ENCODE measurements around the gene NPEPL1. TPM values are rescaled to one million over a fixed set of nuclear protein-coding genes. Genes with fewer than 3 reads are reported as not detected.

NPEPL1 gene
- total and polyA plus RNA-seq, 8 donors: 25.1 to 44.4 (median 33.3) TPM

DNA sequence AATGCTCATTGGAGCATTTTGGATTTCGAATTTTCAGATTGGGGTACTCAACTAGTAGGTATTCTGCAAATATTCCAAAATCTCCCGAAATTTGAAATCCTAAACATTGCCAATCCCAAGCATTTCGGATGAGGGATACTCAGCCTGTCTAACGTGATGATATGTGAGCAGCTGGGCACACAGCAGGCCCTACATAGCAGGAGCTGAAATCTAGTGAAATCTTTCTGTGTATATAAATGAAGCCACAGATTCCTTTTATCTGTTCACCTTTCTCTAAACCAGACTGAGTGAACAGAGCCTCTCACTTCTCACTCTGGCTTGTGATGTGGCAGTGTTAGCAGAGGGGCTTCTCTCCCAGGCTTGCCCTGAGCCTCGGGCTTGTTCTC, 23.7 kb upstream of the NPEPL1 start:
- Histone ChIP-seq H3K4me3 (no peak overlapping the region), H3K27ac (peak overlapping the region; percentile 45 to 49), H3K9me3 (no peaks in the 10 kb centered on the region), H3K4me1 (peaks cover 0 to 6% of the 10 kb centered on the region in 2 donors), H3K27me3 (no peaks in the 10 kb centered on the region), H3K36me3 (peaks cover 4 to 58% of the 10 kb centered on the region in 2 donors)
- DNase-seq (no peak), ATAC-seq (no peak)
- intact Hi-C loops (cut with DNase I): no loop called here
- TF ChIP-seq, protein P1, sequence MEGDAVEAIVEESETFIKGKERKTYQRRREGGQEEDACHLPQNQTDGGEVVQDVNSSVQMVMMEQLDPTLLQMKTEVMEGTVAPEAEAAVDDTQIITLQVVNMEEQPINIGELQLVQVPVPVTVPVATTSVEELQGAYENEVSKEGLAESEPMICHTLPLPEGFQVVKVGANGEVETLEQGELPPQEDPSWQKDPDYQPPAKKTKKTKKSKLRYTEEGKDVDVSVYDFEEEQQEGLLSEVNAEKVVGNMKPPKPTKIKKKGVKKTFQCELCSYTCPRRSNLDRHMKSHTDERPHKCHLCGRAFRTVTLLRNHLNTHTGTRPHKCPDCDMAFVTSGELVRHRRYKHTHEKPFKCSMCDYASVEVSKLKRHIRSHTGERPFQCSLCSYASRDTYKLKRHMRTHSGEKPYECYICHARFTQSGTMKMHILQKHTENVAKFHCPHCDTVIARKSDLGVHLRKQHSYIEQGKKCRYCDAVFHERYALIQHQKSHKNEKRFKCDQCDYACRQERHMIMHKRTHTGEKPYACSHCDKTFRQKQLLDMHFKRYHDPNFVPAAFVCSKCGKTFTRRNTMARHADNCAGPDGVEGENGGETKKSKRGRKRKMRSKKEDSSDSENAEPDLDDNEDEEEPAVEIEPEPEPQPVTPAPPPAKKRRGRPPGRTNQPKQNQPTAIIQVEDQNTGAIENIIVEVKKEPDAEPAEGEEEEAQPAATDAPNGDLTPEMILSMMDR (IDR thresholded peaks at IDR 0.05): no peak

- Histone ChIP-seq H3K27me3 (no peaks in the 10 kb centered on the region), H3K36me3 (peaks cover 4 to 62% of the 10 kb centered on the region in 2 donors), H3K4me3 (no peak overlapping the region), H3K9me3 (no peaks in the 10 kb centered on the region), H3K4me1 (peaks cover 0 to 6% of the 10 kb centered on the region in 2 donors), H3K27ac (peak overlapping the region; percentile 45 to 49)
- DNase-seq (peak in 1 of 4 donors; percentile 30), ATAC-seq (peak; percentile 81)
- intact Hi-C loops (cut with DNase I): no loop called here
- TF ChIP-seq, protein P1 (IDR thresholded peaks at IDR 0.05): no peak
Observed at GRCh38 chr20:58669287-58670006, 23.2 kb upstream of the NPEPL1 start.

GRCh38 chr20:58670102-58670501, 22.5 kb upstream of the NPEPL1 start:
- Histone ChIP-seq H3K27ac (no peak overlapping the region), H3K9me3 (no peaks in the 10 kb centered on the region), H3K36me3 (peaks cover 4 to 67% of the 10 kb centered on the region in 2 donors), H3K4me3 (no peak overlapping the region), H3K4me1 (peaks cover 0 to 6% of the 10 kb centered on the region in 2 donors), H3K27me3 (no peaks in the 10 kb centered on the region)
- intact Hi-C loops (cut with DNase I): no loop called here
- DNase-seq (no peak), ATAC-seq (no peak)
- TF ChIP-seq, protein P1 (IDR thresholded peaks at IDR 0.05): no peak

GRCh38 chr20:58670659-58671058, 21.9 kb upstream of the NPEPL1 start:
- intact Hi-C loops (cut with DNase I): no loop called here
- Histone ChIP-seq H3K9me3 (no peaks in the 10 kb centered on the region), H3K36me3 (peaks cover 4 to 73% of the 10 kb centered on the region in 2 donors), H3K27me3 (no peaks in the 10 kb centered on the region), H3K27ac (no peak overlapping the region), H3K4me3 (no peak overlapping the region), H3K4me1 (peaks cover 0 to 6% of the 10 kb centered on the region in 2 donors)
- ATAC-seq (no peak), DNase-seq (no peak)
- TF ChIP-seq, protein P1 (IDR thresholded peaks at IDR 0.05): no peak

- intact Hi-C loops (cut with DNase I): no loop called here
- no peaks in the 10 kb centered on the region for H3K9me3 ChIP-seq
- no peak for DNase-seq
- no peaks in the 10 kb centered on the region for H3K27me3 ChIP-seq
- TF ChIP-seq, protein P1 (IDR thresholded peaks at IDR 0.05): no peak
- H3K36me3 ChIP-seq: peaks cover 4 to 92% of the 10 kb centered on the region in 2 donors
- peaks cover 0 to 6% of the 10 kb centered on the region in 2 donors for H3K4me1 ChIP-seq
- ATAC-seq: no peak
- no peak overlapping the region for H3K4me3 ChIP-seq
- no peak overlapping the region for H3K27ac ChIP-seq
Observed at GRCh38 chr20:58673119-58673518, 19.5 kb upstream of the NPEPL1 start.

Measured in left lung (tissue), 10 donors.